Heart right ventricle (tissue), 16 donors: ENCODE data around the gene NUP93. TPM values are rescaled to one million over a fixed set of nuclear protein-coding genes. Genes with fewer than 3 reads are reported as not detected.
"Not testable (repeated sequence)": the region's sequence is repeated elsewhere in the genome, so short reads cannot be mapped to it uniquely, and the experiment has no call there.

Source experiments
- ATAC-seq, 8 donors: fragments of 200-7000 bp; cut with Tn5 transposase; one replicate each; pipeline ENCODE4 v1.9.1; 2020; ENCODE audit warnings: mild to moderate bottlenecking in 8 of 8, moderate library complexity in 8 of 8, moderate number of reproducible peaks in 1 of 8
- DNase-seq, 2 donors: peaks; one replicate each; pipeline ENCODE4 v3.0.0-alpha.2; 2020
- H3K27ac ChIP-seq, 10 donors: fragments of 200-600 bp; sonication (generic) in 2 of 10; one replicate each; pipeline versions ENCODE4 v1.5.0 to v1.8.0; 2020 to 2022; ENCODE audit warnings: mild to moderate bottlenecking in 3 of 10
- H3K27me3 ChIP-seq, 7 donors: fragments of 200-600 bp; one replicate each; pipeline ENCODE4 v1.8.0; 2021 to 2022; ENCODE audit warnings: mild to moderate bottlenecking in 2 of 7
- H3K36me3 ChIP-seq, 9 donors: fragments of 200-600 bp; sonication (generic) in 1 of 9; one replicate each; pipeline versions ENCODE4 v1.5.0 to v1.8.0; 2020 to 2022; ENCODE audit warnings: mild to moderate bottlenecking in 2 of 9
- H3K4me1 ChIP-seq, 9 donors: fragments of 200-600 bp; sonication (generic) in 1 of 9; one replicate each; pipeline versions ENCODE4 v1.5.0 to v1.8.0; 2020 to 2022; ENCODE audit warnings: mild to moderate bottlenecking in 4 of 9
- H3K4me3 ChIP-seq, 10 donors: fragments of 200-600 bp; sonication (generic) in 2 of 10; one replicate each; pipeline versions ENCODE4 v1.5.0 to v1.8.0; 2020 to 2022; ENCODE audit warnings: mild to moderate bottlenecking in 7 of 10, moderate library complexity in 2 of 10
- H3K9me3 ChIP-seq, 11 donors: fragments of 200-600 bp in 10 of 11; sonication (generic) in 2 of 11; one replicate each; pipeline versions ENCODE4 v1.5.0 to v1.8.0; 2013 to 2022; ENCODE audit warnings: mild to moderate bottlenecking in 2 of 11, control low read depth in 1 of 11, moderate library complexity in 1 of 11
- CTCF ChIP-seq, 9 donors: fragments of 200-600 bp; sonication (generic) in 2 of 9; IDR thresholded peaks; one replicate each; pipeline versions ENCODE4 v1.5.0 to v1.8.0; 2021 to 2022; ENCODE audit warnings: antibody characterized with exemption in 9 of 9, mild to moderate bottlenecking in 5 of 9, moderate library complexity in 1 of 9
- WGBS, 2 donors: extraction: QIAGEN DNeasy Blood & Tissue Kit; methylation state at CpG; one replicate each; pipeline ENCODE4 v1.1.7; 2013; ENCODE audit warnings: inconsistent platforms in 1 of 2; 5-methylcytosine and 5-hydroxymethylcytosine counted together
- intact Hi-C, 10 donors: fragments of 100-400 bp; cut with DNase I; formaldehyde crosslinking; loops; one replicate each; pipeline versions ENCODE4 v1.11.1 to v1.14.2; 2022
- polyA plus RNA-seq, 2 donors: library from polyadenylated mRNA; stranded (reverse); fragments of 200-250 nt; gene quantifications; one replicate each; pipeline ENCODE4 v1.2.3, GENCODE V29; 2013
- total RNA-seq, 10 donors: library from RNA; stranded (reverse); fragmentation: NEBNext Ultra II Directional in 3 of 10; extraction: Animal tissue kit (Norgen Biotek cat#: 25700) in 3 of 10; gene quantifications; one replicate each; pipeline versions ENCODE4 v1.2.1 to v1.2.4, GENCODE V29; 2021 to 2023
- donor health status: Arrhythmogenic right ventricular cardiomyopathy.
- donor health status: ischemic (EF 13 %, LVEDD 7.1; RV severe dilation, severe dysfunction).
- donor health status: healthy with polysubstance abuse.
- donor health status: DM: no; HTN: yes; CAD: no.
- donor health status: DM: no; HTN: no; CAD: no.
- donor health status: ischemic (EF 25% LVEDD 6.9; RV normal size, moderate dysfunction).
- donor health status: ischemic (EF 25% LVEDD 5.7; RV mildly dilated, moderate dysfunction).
- donor health status: healthy.
- donor health status: DM: yes; HTN: yes; CAD: no.
- donor health status: Ischemic cardiomyopathy.
- donor health status: ischemic (EF 35%, LVEDD 5.7; RV mildly dilated, moderate dysfunction).
- donor health status: nonischemic (EF 11% LVEDD 7.7; RV severe dilation, severe dysfunction).
- donor health status: DM: yes; HTN: yes; CAD: no.
- donor health status: PGD.
- donor health status: ischemic (EF 29% LVEDD 5.4; RV normal size, mild dysfunction).
- donor health status: nonischemic (EF 23%, LVEDD 6.1; RV moderate dilation, normal function).

The NUP93 gene
- total and polyA plus RNA-seq, 12 donors: 25.4 to 34.8 (median 27.6) TPM

DNA sequence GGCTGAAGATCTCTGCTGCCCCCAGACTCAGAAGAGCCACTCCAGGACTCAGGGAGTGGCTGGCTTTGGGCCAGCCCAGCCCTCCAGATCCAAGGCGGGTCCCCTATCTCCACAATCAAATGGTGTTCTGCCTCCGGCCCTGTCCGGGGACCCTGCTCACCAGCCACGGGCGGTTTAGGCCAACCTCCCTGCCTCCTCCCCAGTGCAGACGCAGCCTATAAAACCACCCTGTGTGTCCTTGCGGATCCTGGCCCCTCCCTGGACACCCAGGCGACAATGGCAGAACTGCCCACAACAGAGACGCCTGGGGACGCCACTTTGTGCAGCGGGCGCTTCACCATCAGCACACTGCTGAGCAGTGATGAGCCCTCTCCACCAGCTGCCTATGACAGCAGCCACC, 135.0 kb downstream of the NUP93 start, which contains the start of gene SLC12A3:
SLC12A3 (plus strand) TSS at position 248 of the 400 bp plus-strand sequence; CDS start at position 277, 29 bp downstream.
- DNase-seq: no peak
- no peaks in the 10 kb centered on the region for H3K36me3 ChIP-seq
- no peaks in the 10 kb centered on the region for H3K27me3 ChIP-seq
- no peak within 1 kb of the TSS for H3K4me3 ChIP-seq
- peaks cover 0 to 17% (median 6%) of the 10 kb centered on the region in 9 donors for H3K4me1 ChIP-seq
- no peak for TF ChIP-seq CTCF (IDR thresholded peaks at IDR 0.05)
- no peak for ATAC-seq
- WGBS, 2 donors: 74 to 79% methylated on average over 12 of the region's 12 CpGs
- intact Hi-C loops: loop anchor here (5.0 to 10.0 kb wide), 11 partner anchors 67 to 302 kb away; partner anchors contain the start of gene HERPUD1 (in 2 of the 10)
- H3K27ac ChIP-seq: no peak within 1 kb of the TSS
- no peaks in the 10 kb centered on the region for H3K9me3 ChIP-seq

DNA sequence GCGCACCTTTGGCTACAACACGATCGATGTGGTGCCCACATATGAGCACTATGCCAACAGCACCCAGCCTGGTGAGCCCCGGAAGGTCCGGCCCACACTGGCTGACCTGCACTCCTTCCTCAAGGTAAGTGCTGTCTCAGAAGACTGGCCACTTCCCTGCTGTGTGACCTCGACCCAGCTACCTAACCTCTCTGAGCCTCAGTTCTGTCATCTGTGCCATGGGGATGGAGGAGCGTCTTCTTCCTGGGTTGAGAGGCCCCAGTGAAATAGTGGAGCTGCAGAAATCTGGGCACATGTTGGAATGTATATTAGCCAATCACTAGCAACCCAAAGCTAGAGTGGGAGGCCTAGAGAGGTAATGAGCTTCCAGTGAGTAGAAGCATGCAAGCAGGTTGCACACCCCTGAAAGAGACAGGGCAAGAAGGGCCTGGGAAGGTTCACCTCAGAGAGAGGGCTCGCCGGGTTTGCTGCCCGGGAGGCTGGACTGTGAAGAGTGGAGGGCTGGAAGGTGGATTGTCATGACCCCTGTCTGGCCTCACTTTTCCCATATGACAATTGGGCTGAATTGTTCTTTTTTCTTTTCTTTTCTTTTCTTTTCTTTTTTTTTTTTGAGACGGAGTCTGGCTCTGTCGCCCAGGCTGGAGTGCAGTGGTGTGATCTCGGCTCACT, 135.6 kb downstream of the NUP93 start:
- H3K27me3 ChIP-seq: no peaks in the 10 kb centered on the region
- no peak overlapping the region for H3K4me3 ChIP-seq
- ATAC-seq: no peak
- intact Hi-C loops: loop anchor here (2.0 to 10.0 kb wide), 14 partner anchors 67 to 302 kb away; partner anchors contain the start of gene HERPUD1 (in 2 of the 10)
- no peak for TF ChIP-seq CTCF (IDR thresholded peaks at IDR 0.05)
- H3K9me3 ChIP-seq: no peaks in the 10 kb centered on the region
- no peaks in the 10 kb centered on the region for H3K36me3 ChIP-seq
- peaks cover 0 to 17% (median 6%) of the 10 kb centered on the region in 9 donors for H3K4me1 ChIP-seq
- no peak overlapping the region for H3K27ac ChIP-seq
- 95 to 96% methylated on average over 12 to 13 of the region's 13 CpGs for WGBS, 2 donors
- DNase-seq: no peak

DNA sequence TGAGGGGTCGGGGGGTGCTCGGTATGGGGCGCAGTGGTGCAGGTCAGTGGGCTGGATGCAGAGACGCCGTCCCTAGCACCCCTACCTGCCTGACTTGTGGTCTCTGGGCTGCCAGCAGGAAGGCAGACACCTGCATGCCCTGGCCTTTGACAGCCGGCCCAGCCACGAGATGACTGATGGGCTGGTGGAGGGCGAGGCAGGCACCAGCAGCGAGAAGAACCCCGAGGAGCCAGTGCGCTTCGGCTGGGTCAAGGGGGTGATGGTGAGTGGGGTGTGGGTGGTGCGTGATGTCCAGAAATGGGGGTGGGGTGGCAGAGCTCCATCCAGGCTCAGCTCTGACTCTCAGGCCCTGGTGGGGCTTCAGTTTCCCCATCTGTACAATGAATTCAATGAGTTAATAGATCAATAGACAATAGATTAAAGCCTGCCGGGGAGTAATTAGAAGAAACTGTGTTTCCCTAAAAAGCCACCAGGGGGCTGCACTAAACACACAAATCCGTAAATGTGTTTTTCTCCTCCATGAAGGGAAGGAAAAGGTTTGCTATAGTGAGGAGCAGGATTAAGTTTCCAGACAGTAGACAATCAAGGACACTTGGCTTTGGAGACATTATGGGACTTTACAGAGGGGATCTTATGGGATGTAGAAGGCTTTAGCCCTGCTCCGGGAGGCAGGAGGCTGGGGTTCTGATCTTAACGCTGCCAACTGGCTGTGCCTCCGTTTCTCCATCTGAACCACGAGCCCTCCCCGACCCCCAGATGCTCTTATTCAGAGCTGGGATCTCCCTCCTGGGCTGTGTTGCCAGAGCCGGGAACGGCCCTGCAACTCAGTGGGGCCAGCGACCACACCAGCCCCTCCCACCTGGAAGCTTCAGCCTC, 137.3 kb downstream of the NUP93 start:
- no peaks in the 10 kb centered on the region for H3K36me3 ChIP-seq
- H3K27ac ChIP-seq: no peak overlapping the region
- DNase-seq (peak in 1 of 2 donors; percentile 40), ATAC-seq (peak in 6 of 8 donors; percentile 15 to 53 (median 36))
- WGBS, 2 donors: 53 to 56% methylated on average over 23 of the region's 23 CpGs
- H3K9me3 ChIP-seq: no peaks in the 10 kb centered on the region
- H3K4me1 ChIP-seq: peaks cover 0 to 19% (median 6%) of the 10 kb centered on the region in 9 donors
- intact Hi-C loops: loop anchor here (1.0 to 10.0 kb wide), 17 partner anchors 65 to 300 kb away; partner anchors contain the start of gene HERPUD1 (in 2 of the 10)
- no peaks in the 10 kb centered on the region for H3K27me3 ChIP-seq
- H3K4me3 ChIP-seq: no peak overlapping the region
- peak; percentile 71 to 86 (median 81) for TF ChIP-seq CTCF (IDR thresholded peaks at IDR 0.05)

- Histone ChIP-seq H3K4me1 (peaks cover 0 to 10% (median 6%) of the 10 kb centered on the region in 9 donors), H3K9me3 (no peaks in the 10 kb centered on the region), H3K36me3 (no peaks in the 10 kb centered on the region), H3K4me3 (no peak overlapping the region), H3K27ac (no peak overlapping the region), H3K27me3 (no peaks in the 10 kb centered on the region)
- WGBS, 2 donors: 91 to 93% methylated on average over 9 of the region's 9 CpGs
- no peak for TF ChIP-seq CTCF (IDR thresholded peaks at IDR 0.05)
- intact Hi-C loops: loop anchor here (5.0 to 10.0 kb wide), 11 partner anchors 64 to 299 kb away; partner anchors contain the start of gene HERPUD1 (in 2 of the 10)
- DNase-seq (no peak), ATAC-seq (no peak)
Observed at GRCh38 chr16:56868175-56868574, 138.2 kb downstream of the NUP93 start.

- not testable (repeated sequence) for H3K4me3 ChIP-seq, H3K36me3 ChIP-seq, H3K9me3 ChIP-seq, ATAC-seq, H3K27ac ChIP-seq, H3K27me3 ChIP-seq, DNase-seq
- WGBS, 2 donors: 89 to 93% methylated on average over 5 of the region's 5 CpGs
- H3K4me1 ChIP-seq: peaks cover 0 to 10% (median 6%) of the 10 kb centered on the region in 9 donors
- intact Hi-C loops: loop anchor here (5.0 to 10.0 kb wide), 11 partner anchors 64 to 299 kb away; partner anchors contain the start of gene HERPUD1 (in 2 of the 10)
Observed at GRCh38 chr16:56868766-56869165, 138.8 kb downstream of the NUP93 start.
